GM23338 (cell line): ENCODE data around the gene CCND1. TPM values are rescaled to one million over a fixed set of nuclear protein-coding genes. Genes with fewer than 3 reads are reported as not detected.
"Not testable (repeated sequence)": the region's sequence is repeated elsewhere in the genome, so short reads cannot be mapped to it uniquely, and the experiment has no call there.

ENCODE experiments used
- ATAC-seq: fragments of 200-7000 bp; cut with Tn5 transposase; 3 replicates; pipeline ENCODE4 v1.9.1; 2020
- DNase-seq: peaks from one replicate; pipeline ENCODE4 v3.0.0-alpha.2; 2015; ENCODE audit warnings: low spot score
- H2AFZ ChIP-seq: fragments of 200-600 bp; sonication (generic); 2 replicates; pipeline ENCODE4 v1.8.0; 2016; ENCODE audit warnings: antibody characterized with exemption, mild to moderate bottlenecking, moderate library complexity
- H3F3A ChIP-seq: fragments of 200-600 bp; sonication (generic); replicated peaks from 2 replicates; pipeline ENCODE4 v1.8.0; 2017; ENCODE audit warnings: antibody characterized with exemption, mixed run types, low read depth
- H3K27ac ChIP-seq: fragments of 200-600 bp; sonication (generic); 2 replicates; pipeline ENCODE4 v1.6.1; 2016; ENCODE audit warnings: low read depth
- H3K27me3 ChIP-seq: fragments of 200-600 bp; sonication (generic); 2 replicates; pipeline ENCODE4 v1.8.0; 2016; ENCODE audit warnings: mild to moderate bottlenecking, mixed run types, moderate library complexity; ENCODE audit not compliant: insufficient read depth
- H3K36me3 ChIP-seq: fragments of 200-600 bp; sonication (generic); 2 replicates; pipeline ENCODE4 v1.8.0; 2016; ENCODE audit warnings: mild to moderate bottlenecking; ENCODE audit not compliant: insufficient read depth
- H3K4me1 ChIP-seq: fragments of 200-600 bp; sonication (generic); 2 replicates; pipeline ENCODE4 v1.8.0; 2016; ENCODE audit warnings: mild to moderate bottlenecking, moderate library complexity; ENCODE audit not compliant: insufficient read depth
- H3K4me2 ChIP-seq: fragments of 200-600 bp; sonication (generic); 2 replicates; pipeline ENCODE4 v1.7.1; 2017; ENCODE audit warnings: mixed run types
- H3K4me3 ChIP-seq: fragments of 200-600 bp; sonication (generic); 2 replicates; pipeline ENCODE4 v1.6.1; 2016; ENCODE audit warnings: mixed run types
- H3K79me2 ChIP-seq: fragments of 200-600 bp; sonication (generic); replicated peaks from 2 replicates; pipeline ENCODE4 v1.8.0; 2017; ENCODE audit warnings: mild to moderate bottlenecking; ENCODE audit not compliant: insufficient read depth
- H3K9me2 ChIP-seq: fragments of 200-600 bp; sonication (generic); 2 replicates; pipeline ENCODE4 v1.8.0; 2017; ENCODE audit not compliant: insufficient read depth
- H4K20me1 ChIP-seq: fragments of 200-600 bp; sonication (generic); replicated peaks from 2 replicates; pipeline ENCODE4 v1.8.0; 2017; ENCODE audit warnings: mild to moderate bottlenecking; ENCODE audit not compliant: insufficient read depth
- H3K27ac Mint-ChIP-seq: 2 replicates; pipeline ENCODE4 v1.8.0; 2020; ENCODE audit warnings: inconsistent platforms, mild to moderate bottlenecking, moderate library complexity, mixed read lengths
- H3K27me3 Mint-ChIP-seq: 3 replicates; pipeline ENCODE4 v1.8.0; 2022; ENCODE audit warnings: low read depth, mild to moderate bottlenecking, moderate library complexity, mixed read lengths, inconsistent platforms; ENCODE audit not compliant: insufficient read depth, poor library complexity
- H3K36me3 Mint-ChIP-seq: 3 replicates; pipeline ENCODE4 v1.8.0; 2021; ENCODE audit warnings: low read depth, mild to moderate bottlenecking, inconsistent platforms, moderate library complexity, mixed read lengths
- H3K4me1 Mint-ChIP-seq: 3 replicates; pipeline ENCODE4 v1.8.0; 2020; ENCODE audit warnings: mild to moderate bottlenecking, inconsistent platforms, mixed read lengths
- H3K4me3 Mint-ChIP-seq: 3 replicates; pipeline ENCODE4 v1.8.0; 2021; ENCODE audit warnings: moderate library complexity, mild to moderate bottlenecking, inconsistent platforms, mixed read lengths
- H3K9me3 Mint-ChIP-seq: 3 replicates; pipeline ENCODE4 v1.8.0; 2020; ENCODE audit warnings: moderate library complexity, mild to moderate bottlenecking, inconsistent platforms, mixed read lengths
- CREB1 ChIP-seq: fragments of 250-450 bp; sonication (Bioruptor Pico); IDR thresholded peaks from 2 replicates; pipeline ENCODE4 v1.5.0; 2020; ENCODE audit warnings: low read depth, mild to moderate bottlenecking, moderate library complexity
- EZH2phosphoT487 ChIP-seq: fragments of 200-600 bp; sonication (generic); IDR thresholded peaks from one replicate; pipeline ENCODE4 v1.8.1; 2018; ENCODE audit warnings: antibody characterized with exemption; ENCODE audit not compliant: unreplicated experiment
- ZNF114 ChIP-seq: fragments of 250-450 bp; sonication (Bioruptor Pico); IDR thresholded peaks from 2 replicates; pipeline ENCODE4 v1.5.0; 2020; ENCODE audit warnings: mild to moderate bottlenecking, moderate library complexity
- polyA plus RNA-seq: library from polyadenylated mRNA; unstranded; fragments of >200 nt; fragmentation: Nextera tagmentation; extraction: Ambion mirVana; gene quantifications from 2 replicates; pipeline ENCODE4 v1.2.1, GENCODE V29; 2016
- total RNA-seq: library from RNA; depleted of rRNA; stranded (reverse); fragments of >200 nt; shearing (Covaris generic); gene quantifications from 2 replicates; pipeline ENCODE4 v1.2.3, GENCODE V29; 2014
- TF ChIP-seq, protein P1 (sequence below), 2 experiments: fragments of 200-600 bp in 1 of 2; sonication (generic) in 1 of 2; conservative IDR thresholded peaks; 2 replicates each; pipeline versions ENCODE4 v1.5.1 to v1.6.1; 2016 to 2017; ENCODE audit warnings: antibody characterized with exemption in 2 of 2, low read depth in 2 of 2, mild to moderate bottlenecking in 2 of 2, moderate library complexity in 1 of 2
- TF ChIP-seq, protein P2 (sequence below): IDR thresholded peaks from 2 replicates; pipeline ENCODE4 v1.6.1; 2016; ENCODE audit warnings: antibody characterized with exemption
- TF ChIP-seq, protein P3 (sequence below): IDR thresholded peaks from one replicate; pipeline ENCODE4 v1.6.1; 2018; ENCODE audit warnings: antibody characterized with exemption; ENCODE audit not compliant: unreplicated experiment

Gene CCND1
- total and polyA plus RNA-seq, 2 experiments from 2014 or later: 109 to 183 TPM

DNA sequence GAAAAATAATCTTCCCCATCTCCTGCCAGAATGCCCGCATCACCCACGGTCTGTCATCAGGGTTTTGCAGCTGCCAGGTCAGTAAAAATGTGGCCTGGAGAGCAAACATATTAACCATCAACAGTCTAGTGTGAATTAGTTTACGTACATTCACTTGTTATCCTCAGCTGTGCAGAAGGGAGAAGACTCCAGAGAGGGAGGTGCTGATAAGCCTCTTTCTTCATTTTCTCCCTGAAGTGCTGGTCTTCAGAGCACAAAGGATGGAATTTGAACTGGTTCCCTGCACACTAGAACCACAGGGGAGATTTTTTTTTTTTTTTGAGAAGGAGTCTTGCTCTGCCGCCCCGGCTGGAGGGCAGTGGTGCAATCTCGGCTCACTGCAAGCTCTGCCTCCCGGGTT lies 54.6 kb downstream of the CCND1 start (continued):
- TF ChIP-seq, protein P1, sequence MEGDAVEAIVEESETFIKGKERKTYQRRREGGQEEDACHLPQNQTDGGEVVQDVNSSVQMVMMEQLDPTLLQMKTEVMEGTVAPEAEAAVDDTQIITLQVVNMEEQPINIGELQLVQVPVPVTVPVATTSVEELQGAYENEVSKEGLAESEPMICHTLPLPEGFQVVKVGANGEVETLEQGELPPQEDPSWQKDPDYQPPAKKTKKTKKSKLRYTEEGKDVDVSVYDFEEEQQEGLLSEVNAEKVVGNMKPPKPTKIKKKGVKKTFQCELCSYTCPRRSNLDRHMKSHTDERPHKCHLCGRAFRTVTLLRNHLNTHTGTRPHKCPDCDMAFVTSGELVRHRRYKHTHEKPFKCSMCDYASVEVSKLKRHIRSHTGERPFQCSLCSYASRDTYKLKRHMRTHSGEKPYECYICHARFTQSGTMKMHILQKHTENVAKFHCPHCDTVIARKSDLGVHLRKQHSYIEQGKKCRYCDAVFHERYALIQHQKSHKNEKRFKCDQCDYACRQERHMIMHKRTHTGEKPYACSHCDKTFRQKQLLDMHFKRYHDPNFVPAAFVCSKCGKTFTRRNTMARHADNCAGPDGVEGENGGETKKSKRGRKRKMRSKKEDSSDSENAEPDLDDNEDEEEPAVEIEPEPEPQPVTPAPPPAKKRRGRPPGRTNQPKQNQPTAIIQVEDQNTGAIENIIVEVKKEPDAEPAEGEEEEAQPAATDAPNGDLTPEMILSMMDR (conservative IDR thresholded peaks at IDR 0.05; ENCODE audit: low read depth in 2 of 2): no peak
- TF ChIP-seq, protein P2, sequence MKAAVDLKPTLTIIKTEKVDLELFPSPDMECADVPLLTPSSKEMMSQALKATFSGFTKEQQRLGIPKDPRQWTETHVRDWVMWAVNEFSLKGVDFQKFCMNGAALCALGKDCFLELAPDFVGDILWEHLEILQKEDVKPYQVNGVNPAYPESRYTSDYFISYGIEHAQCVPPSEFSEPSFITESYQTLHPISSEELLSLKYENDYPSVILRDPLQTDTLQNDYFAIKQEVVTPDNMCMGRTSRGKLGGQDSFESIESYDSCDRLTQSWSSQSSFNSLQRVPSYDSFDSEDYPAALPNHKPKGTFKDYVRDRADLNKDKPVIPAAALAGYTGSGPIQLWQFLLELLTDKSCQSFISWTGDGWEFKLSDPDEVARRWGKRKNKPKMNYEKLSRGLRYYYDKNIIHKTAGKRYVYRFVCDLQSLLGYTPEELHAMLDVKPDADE: no peak

DNA sequence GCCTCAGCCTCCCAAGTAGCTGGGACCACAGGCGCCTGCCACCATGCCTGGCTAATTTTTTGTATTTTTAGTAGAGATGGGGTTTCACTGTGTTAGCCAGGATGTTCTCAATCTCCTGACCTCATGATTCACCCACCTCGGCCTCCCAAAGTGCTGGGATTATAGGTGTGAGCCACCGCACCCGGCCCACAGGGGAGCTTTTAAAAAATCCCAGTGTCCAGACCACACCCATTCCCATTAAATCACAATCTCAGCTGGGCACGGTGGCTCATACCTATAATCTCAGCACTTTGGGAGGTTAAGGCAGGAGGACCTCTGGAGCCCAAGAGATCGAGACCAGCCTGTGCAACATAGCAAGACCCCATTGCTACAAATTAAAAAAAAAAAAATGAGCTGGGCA lies 55.0 kb downstream of the CCND1 start:
- H3K36me3 ChIP-seq: peaks cover 20% of the 10 kb centered on the region
- H3F3A ChIP-seq: peaks cover 22% of the 10 kb centered on the region
- peaks cover 15% of the 10 kb centered on the region for H3K4me1 ChIP-seq
- H3K4me3 Mint-ChIP-seq, H4K20me1 ChIP-seq, ATAC-seq, DNase-seq, H3K9me3 Mint-ChIP-seq, H3K27ac Mint-ChIP-seq, H3K27me3 Mint-ChIP-seq, H3K9me2 ChIP-seq, H3K79me2 ChIP-seq, H3K27ac ChIP-seq, H3K27me3 ChIP-seq, H3K4me2 ChIP-seq, H3K4me3 ChIP-seq, H2AFZ ChIP-seq: not testable (repeated sequence)
- Mint-ChIP-seq H3K36me3 (peaks cover 30% of the 10 kb centered on the region), H3K4me1 (peaks cover 36% of the 10 kb centered on the region)

DNA sequence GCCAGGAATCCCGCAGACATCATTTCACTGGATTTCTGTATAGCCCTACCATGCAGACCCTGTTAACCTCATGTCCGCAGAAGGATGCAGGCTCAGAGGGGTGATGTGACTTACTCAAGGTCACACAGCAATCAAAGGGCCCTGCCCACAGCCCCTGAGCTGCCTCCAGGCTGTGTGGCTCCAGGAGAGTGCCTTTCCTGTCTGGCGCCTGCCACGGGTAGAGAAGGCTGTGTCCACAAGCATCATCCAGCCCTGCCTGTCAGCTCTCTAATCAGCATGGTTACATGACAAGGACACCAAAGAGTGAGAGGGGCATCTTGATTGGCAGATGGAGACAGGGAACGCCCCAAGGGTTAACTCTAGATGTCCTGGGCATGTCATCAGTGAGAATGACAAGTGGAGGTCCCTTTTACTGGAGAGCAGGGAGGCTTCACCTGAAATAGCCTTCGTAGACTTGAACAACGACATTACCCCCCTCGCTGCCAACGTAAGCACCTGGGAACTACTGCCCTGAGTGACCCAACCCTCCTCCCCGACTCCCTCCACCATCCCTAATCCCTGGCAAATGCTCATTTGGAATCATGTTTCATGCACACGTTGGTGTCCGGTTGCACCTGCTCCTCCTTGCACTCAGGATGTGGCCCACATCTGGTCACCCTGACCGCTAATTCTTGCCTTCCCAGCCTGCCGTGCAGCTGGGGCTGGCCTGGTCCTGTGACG lies 56.0 kb downstream of the CCND1 start:
- no peak for TF ChIP-seq EZH2phosphoT487
- Histone ChIP-seq H3F3A (peaks cover 29% of the 10 kb centered on the region), H3K4me2 (no peak overlapping the region), H4K20me1 (peaks cover 7% of the 10 kb centered on the region), H3K36me3 (peaks cover 20% of the 10 kb centered on the region), H3K27me3 (no peaks in the 10 kb centered on the region), H2AFZ (no peak overlapping the region), H3K4me3 (no peak overlapping the region), H3K79me2 (peaks cover 17% of the 10 kb centered on the region), H3K9me2 (no peaks in the 10 kb centered on the region), H3K27ac (peak overlapping the region; percentile 78; the same call in 1 of the 2 replicates), H3K4me1 (peaks cover 24% of the 10 kb centered on the region)
- Mint-ChIP-seq H3K4me1 (peaks cover 38% of the 10 kb centered on the region), H3K27me3 (peaks cover 12% of the 10 kb centered on the region), H3K4me3 (no peak overlapping the region), H3K27ac (no peak overlapping the region), H3K36me3 (peaks cover 32% of the 10 kb centered on the region), H3K9me3 (no peaks in the 10 kb centered on the region)
- peak; percentile 29 for DNase-seq
- no peak for ATAC-seq

DNA sequence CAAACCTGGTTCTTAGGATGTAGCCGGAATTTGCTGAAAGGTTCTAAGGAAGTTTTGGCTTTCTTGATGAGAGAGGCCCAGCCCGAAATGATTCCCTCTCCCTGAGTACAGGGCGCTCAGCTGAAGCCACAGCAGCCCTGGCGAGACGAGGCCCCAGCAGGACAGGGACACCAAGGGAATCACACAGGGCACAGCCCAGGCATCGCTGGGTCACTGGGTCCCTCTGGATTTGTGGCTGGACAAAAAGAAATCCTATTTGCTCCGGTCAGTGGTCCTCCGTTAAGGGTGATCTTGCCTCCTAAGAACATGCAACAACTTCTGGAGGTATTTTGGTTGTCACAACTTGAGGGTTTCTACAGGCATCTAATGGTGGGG lies 56.5 kb downstream of the CCND1 start:
- peaks cover 7% of the 10 kb centered on the region for H4K20me1 ChIP-seq
- H3K4me3 ChIP-seq: no peak overlapping the region
- H3K36me3 ChIP-seq: peaks cover 20% of the 10 kb centered on the region
- H3K79me2 ChIP-seq: peaks cover 17% of the 10 kb centered on the region
- H3K4me1 ChIP-seq: peaks cover 24% of the 10 kb centered on the region
- H3K9me2 ChIP-seq: no peaks in the 10 kb centered on the region
- Mint-ChIP-seq H3K9me3 (no peaks in the 10 kb centered on the region), H3K27ac (no peak overlapping the region), H3K27me3 (peaks cover 12% of the 10 kb centered on the region), H3K36me3 (peaks cover 32% of the 10 kb centered on the region), H3K4me3 (no peak overlapping the region), H3K4me1 (peaks cover 38% of the 10 kb centered on the region)
- DNase-seq (no peak), ATAC-seq (no peak)
- no peak overlapping the region for H3K4me2 ChIP-seq
- H3F3A ChIP-seq: peaks cover 29% of the 10 kb centered on the region
- peak overlapping the region; percentile 78; the same call in 1 of the 2 replicates for H3K27ac ChIP-seq
- H2AFZ ChIP-seq: no peak overlapping the region
- H3K27me3 ChIP-seq: no peaks in the 10 kb centered on the region
- TF ChIP-seq, protein P3, sequence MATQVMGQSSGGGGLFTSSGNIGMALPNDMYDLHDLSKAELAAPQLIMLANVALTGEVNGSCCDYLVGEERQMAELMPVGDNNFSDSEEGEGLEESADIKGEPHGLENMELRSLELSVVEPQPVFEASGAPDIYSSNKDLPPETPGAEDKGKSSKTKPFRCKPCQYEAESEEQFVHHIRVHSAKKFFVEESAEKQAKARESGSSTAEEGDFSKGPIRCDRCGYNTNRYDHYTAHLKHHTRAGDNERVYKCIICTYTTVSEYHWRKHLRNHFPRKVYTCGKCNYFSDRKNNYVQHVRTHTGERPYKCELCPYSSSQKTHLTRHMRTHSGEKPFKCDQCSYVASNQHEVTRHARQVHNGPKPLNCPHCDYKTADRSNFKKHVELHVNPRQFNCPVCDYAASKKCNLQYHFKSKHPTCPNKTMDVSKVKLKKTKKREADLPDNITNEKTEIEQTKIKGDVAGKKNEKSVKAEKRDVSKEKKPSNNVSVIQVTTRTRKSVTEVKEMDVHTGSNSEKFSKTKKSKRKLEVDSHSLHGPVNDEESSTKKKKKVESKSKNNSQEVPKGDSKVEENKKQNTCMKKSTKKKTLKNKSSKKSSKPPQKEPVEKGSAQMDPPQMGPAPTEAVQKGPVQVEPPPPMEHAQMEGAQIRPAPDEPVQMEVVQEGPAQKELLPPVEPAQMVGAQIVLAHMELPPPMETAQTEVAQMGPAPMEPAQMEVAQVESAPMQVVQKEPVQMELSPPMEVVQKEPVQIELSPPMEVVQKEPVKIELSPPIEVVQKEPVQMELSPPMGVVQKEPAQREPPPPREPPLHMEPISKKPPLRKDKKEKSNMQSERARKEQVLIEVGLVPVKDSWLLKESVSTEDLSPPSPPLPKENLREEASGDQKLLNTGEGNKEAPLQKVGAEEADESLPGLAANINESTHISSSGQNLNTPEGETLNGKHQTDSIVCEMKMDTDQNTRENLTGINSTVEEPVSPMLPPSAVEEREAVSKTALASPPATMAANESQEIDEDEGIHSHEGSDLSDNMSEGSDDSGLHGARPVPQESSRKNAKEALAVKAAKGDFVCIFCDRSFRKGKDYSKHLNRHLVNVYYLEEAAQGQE: no peak
- TF ChIP-seq, protein P2: no peak
- TF ChIP-seq CREB1 (CRISPR knock-in tag): no peak
- TF ChIP-seq, protein P1 (conservative IDR thresholded peaks at IDR 0.05; ENCODE audit: low read depth in 2 of 2): no peak
- TF ChIP-seq ZNF114 (CRISPR knock-in tag): no peak
